IPS-NIHi11 (cell line): ENCODE results near the gene MGAT5.

Source experiments
- DNase-seq: peaks from one replicate; pipeline ENCODE4 v3.0.0; 2012; ENCODE audit warnings: mixed read lengths, low spot score

The MGAT5 gene

DNA sequence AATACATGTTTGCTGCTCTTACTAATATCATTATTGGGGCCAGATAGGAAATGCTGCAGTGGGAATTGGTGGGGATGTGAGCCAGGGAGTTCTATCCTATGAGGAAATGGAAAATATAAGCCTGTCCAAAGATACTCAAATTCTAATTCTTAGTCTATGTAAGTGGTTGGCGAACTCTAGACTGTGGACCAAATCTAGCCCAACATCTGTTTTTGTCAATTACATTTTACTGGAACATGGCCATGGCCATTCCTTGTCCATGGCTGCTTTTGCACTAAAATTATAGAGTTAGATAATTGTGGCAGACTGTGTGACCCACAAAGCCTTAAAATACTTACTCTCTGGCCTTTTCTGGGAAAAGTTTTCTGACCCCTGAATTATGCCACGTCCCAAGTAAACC, 113.3 kb downstream of the MGAT5 start:
- no peak for DNase-seq

DNA sequence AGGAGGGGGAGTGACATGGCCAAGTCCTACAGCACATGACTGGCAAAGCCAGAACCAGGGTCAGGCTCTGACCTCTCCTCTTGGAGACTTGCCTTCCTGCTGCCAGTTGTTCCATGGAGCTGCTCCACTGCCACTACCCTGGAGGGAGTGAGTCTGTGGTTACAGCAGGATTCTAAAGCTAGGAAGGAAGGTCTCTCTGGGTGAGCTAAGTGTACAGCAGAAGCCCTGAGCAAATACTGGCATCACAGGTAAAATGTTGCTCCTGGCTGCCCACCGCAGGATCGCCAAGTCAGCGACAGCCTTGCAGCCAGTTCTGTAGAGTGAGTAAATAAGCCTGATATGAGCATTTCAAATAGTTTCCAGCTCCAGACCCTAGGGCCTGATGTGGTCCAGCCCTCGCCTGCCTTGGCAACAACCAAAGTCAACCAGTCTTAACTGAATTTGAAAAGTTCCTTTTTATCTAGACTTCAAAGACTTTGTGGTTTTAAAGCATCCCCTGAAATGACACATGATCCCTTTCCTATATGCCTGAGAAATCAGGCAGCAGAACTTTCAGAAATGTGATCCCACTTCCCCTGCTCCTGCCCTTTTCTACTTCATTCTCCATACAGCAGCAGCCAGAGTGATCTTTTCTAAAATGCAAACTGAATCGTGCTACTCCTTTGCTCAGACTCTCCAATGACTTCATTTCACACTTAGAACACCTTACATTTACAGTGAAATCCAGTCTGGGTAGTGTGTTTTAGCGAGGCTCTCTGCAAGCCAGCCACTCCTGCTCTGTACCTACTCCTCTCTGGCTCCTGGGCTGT, 114.3 kb downstream of the MGAT5 start:
- DNase-seq = no peak

DNA sequence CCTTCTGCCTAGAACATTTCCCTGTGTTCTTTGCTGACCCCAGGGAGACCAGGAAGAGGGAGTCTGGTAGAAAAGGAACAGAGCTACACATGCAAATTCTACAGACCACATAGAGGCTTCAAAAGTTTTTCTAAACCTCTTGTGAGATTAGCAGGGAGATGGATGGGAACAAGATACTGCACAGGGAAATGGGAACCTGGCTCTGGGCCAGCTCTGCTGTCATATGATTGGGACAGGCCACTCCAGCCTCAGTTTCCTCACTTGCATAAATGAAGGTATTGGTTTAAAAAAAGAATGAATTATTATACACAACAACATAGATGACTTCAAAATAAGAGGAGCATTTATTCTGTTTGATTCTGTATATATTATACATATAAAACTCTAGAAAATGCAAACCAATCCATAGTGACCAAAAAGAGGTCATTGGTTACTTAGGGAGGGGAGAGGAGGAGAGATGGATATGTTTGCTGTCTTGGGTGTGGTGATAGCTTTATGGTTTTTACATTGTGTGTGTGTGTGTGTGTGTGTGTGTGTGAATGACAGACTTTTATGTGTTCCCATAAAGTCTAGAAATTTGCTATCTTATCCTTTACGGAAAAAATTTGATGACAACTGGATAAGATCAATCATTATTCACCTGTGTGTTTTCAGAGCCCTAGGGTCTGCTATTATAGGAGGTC, 115.5 kb downstream of the MGAT5 start:
- no peak for DNase-seq

DNA sequence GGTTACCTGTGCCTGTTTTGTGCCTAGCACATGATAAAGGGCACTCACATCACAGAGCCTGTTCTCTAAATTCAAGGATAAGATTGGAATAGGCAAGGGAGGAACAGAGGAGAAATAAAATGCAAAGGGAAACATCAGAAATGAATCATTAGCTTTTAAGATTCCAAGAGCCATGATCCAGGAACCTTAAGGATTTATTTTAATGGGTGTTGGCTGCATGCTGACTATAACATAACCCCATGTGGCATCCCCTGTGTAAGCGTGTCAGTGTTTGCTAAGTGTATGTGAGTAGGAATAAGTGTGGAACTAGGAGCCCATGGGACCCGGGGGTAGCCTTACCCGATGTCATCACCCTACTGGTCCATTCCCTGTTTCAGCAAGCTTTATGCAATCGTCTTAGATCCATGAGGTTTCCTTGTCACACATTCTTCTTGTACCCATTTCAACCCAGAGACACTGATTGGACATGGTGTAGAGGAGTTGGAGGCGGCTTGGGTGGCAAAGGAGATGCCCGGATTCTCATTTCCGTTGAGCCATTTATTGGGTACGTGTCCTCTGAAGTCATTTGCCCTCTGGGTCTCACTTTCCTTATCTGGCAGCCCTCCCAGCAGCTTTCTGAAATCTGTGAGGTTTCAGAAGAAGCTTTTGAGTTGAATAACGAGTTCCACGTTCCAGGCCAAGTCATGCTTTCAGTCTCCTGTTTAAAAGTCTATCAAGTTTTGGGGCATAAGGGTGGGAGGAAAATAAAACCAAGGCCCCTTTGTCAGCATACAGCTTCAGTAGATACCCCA, 117.0 kb downstream of the MGAT5 start:
- no peak for DNase-seq

DNA sequence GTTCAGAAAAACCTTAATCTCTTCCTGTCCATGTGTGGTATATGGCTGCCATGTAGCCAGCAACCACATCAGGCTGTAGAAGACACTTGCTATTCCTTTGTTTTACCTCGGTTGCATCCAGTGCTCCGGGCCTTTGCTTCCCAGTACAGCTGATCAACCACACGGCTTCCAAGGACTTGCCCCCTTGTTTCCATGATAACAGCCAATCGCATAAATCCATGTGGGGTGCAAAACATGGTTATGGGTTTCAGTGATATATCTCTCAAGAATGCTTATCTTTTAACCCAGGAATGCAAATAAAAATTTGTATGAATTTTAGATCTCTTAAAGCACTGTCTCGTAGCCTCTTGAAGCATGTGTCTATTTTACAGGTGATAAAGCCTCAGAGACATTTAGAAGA, 118.3 kb downstream of the MGAT5 start:
- no peak for DNase-seq

DNA sequence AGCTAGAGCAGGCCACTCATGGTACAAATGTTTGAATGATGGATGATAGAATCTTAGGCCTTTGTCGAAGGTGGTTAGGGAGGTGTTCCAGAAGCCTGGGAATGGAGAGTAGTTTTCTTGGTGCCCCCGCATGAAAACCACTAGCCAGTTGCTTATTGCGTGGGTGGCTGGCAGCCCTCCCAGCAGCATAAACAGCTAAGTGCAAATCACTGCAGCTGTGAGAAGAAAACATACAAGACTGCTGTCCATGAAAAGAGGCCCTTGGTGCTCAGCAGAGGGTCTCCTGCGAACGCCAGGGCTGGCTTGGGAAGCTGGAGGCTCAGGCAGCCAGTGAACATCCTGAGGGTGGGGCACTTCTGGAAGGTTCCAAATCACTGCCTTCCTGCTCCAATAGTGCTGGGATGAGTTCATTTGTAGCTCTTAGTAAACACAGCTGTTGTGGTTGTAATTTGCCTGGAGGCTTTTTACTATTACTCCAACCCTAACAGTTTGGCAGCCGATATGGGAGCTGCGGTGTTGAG, 118.8 kb downstream of the MGAT5 start:
- DNase-seq = no peak

DNA sequence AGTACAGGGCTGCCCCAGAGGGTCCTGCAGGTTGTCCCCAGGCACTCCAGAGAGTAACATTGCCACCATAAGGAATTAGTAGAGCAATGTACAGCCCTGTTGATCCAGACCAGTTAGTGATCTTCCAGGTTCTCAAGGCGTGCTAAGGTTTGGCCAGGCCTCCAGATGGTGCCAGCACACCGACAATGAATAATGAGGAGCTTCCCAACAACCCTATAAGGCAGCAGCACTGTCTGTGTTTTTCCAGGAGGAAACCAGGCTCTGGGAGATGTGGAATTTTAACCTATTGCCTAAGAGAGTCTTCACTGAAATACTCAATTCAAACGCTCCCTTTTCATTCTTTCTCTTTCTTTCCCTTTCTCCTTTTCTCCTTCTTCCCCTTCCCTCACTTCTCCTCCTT, 122.1 kb downstream of the MGAT5 start:
- DNase-seq = no peak

DNA sequence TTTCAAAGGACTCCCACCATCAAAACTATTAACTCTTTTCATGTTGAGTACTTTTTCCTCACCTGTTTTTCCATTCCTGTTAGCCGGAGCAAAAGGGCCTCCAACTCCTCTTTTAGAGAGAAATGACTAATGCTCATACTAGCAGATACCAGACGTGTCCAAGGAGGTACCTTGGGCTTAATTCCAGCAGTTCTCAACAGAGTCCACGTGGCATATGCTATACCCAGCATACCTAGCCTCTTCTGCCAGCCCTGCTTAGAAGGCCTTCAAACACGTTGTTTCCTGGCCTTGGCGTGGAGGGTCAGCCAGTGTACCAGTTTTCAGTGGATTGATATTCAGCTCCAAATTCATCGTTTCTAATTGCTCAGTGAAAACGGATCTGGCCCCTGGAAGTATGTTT, 123.9 kb downstream of the MGAT5 start:
- DNase-seq = no peak

DNA sequence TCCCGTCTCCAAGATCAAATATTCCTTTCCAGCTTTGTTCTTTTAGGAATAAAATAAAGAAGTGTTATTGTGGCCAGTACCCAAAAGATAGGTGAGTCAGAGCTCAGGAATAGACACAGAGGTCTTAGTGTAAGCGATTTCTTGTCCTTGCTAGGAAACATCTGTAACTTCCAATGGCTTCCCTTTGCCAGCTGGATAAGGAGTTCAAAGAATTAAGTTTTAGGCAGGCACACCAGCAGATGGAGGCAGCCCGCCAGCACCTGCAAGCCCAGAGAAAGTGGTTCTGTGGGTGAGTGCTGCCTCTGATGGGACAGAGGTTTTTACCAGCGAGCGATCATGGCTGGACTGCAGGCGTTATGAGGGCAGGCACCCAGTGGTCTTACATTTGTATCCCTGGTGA, 125.4 kb downstream of the MGAT5 start:
- DNase-seq = no peak

DNA sequence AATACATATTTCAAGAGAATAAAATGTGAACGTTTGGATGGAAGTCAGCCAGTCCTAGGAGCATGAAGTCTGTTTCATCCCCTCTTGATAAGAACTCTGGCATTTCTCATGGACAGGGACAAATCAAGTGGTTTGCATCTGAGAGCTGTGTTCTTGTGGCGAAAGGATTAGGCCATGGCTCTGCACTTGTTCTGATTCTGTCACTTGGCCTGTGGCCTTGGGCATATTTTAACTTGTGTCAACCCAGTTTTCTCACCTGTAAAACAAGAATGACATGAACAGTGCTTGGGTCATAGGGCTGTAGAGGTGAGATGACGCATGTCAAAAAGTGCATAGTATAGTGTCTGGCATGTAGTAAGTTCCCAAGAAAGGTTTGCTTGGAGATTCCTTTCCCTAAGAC, 125.8 kb downstream of the MGAT5 start:
- DNase-seq = no peak

DNA sequence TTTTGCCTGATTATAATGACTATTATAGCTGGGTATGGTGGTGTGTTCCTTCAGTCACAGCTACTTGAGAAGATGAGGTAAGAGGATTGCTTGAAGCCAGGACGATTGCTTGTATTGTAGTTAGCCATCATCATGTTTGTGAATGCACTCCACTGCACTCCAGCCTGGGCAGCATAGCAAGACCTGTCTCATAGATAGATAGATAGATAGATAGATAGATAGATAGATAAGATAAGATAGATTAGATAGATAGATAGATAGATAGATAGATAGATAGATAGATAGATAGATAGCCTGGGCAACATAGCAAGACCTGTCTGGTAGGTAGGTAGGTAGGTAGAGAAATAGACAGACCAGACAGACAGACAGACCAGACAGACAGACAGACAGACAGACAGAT, 127.3 kb downstream of the MGAT5 start:
- DNase-seq = no peak

DNA sequence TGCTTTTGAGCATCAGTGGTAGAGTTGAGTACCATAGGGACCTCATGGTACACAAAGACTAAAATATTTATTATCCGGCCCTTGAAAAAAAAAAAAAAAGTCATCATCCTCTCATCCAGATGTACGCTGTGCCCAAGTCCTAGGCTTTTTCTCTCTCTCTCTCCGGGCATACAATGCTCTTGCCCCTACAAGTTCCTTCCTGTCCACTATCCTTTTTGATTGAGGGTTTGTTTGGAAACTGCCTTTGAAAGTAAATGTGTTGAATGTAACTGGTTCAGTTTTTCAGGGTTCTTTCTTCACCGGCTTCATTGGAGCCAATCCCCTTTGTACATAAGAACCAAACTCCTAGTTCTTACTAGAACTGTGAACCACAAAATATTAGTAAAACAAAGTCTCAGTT, 130.3 kb downstream of the MGAT5 start:
- no peak for DNase-seq

DNA sequence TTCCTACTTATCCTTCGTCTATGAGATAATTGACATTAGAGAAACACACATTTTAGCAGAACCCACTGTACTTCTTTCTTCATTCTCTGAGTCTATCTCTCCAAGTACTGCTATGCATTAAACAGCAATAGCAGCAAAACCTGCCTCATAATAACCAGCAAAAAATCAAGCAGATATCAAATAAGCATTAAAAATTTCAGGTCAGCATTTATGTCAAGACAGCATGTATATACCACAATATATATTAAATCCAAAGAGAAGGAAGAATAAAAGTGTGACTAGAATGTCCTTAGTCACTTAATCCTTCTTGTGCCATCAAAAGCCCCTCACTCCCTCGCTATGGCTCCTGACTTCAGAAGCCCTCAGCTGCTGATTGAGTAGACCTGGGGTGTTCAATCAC, 131.3 kb downstream of the MGAT5 start:
- DNase-seq = no peak

DNA sequence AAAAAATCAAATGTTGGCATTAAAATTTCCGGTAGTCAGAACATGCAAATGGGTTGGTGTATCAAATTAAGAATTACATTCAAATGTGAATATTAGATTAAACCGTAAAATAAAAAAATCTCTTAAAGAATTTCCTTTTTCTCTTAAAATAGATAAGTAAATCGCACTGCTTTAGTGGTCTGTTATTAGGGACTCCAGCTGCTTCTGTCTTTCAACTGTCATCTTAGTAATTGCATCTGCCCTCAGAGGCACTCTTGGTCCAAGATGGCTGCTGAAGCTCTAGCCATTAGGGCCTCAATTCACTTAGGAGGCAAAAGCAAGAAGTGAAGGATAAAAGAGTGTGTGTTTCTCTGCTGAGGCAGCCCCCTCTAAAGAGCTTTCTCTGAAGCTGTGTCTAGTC, 132.4 kb downstream of the MGAT5 start:
- no peak for DNase-seq

DNA sequence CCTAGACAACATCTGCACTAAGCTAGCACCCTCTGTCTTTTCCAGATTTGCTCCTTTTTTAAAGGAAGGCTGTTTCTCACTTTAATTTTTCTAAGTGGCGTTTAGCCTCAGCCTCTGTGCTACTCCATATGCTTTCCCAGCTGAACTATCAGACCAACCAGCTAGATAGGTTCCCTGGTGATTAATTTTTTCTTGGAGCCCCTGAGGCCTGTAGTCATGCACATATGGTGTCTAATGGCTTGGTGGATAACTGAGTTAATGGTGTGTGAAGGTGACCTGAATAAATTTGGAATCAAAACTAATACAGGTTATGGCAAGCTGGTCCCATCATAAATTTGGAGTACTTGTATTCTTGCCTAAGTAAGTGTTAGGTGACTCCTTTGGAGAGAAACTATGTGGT, 135.5 kb downstream of the MGAT5 start:
- DNase-seq = no peak

DNA sequence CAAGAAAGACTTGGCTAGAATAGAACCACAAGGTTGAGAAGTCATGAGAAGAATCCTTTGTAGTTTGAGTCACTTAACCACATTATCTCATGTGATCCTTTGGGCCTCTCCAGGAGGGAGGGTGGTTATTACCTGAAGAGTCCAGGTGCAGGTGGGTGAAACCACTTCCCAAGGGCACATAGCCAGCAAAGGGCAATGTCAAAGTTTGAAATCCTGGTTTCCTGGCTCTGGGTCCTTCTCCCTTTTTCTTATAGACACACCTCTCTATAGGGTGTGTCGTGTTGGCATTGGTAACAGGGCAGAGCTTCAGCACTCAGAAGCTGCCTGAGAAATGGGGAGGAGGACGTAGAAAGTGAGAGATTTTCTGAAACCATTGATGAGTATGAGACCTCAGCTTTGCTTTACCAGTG, 137.9 kb downstream of the MGAT5 start:
- no peak for DNase-seq

DNA sequence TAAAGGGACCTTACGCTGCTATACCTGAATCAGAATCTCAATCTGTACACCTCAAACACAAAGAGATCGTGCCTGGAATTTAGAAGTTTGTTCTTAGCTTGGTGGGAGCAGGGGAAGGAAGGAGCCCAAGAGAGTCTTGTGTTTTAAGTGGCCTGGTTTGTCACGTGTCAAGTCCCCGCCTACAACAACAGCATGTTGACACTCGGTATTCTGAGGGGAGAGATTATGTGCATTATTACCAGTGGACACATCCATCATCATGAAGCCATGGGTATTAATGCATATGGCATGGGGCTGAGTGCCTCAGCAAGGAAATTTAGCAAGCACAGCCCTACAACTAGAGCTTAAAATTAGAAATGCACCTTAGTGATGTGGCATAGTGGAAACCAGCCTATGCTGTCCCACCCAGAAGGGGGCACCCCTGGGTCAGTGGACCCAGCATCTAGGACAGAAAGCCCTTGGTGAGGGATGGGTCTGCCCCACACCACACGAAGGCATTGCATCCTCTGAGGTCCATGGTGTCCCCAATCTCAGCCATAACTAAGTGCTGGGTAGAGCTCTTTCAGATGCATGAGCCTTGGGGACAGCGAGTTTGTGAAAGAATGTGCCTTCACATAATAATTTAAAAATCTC, 138.7 kb downstream of the MGAT5 start:
- DNase-seq = no peak

DNA sequence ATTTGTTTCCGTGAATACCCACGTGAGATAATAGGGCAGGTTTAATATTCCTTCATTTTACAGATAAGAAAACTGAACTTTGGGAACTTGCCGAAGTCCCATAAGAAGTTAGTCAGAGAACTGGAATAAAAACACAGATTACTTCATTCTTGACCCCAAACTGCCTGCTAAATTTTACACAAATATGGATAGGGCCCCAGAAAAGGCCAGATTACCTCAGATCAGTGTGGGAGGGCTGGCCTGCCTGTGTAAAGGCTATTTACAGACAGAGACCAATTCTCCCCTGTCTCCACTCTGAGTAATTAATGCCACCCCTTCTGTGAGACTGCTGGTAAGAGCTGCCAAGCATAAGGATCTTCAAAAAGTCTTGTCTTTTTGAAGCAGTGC, 139.2 kb downstream of the MGAT5 start:
- DNase-seq = no peak

DNA sequence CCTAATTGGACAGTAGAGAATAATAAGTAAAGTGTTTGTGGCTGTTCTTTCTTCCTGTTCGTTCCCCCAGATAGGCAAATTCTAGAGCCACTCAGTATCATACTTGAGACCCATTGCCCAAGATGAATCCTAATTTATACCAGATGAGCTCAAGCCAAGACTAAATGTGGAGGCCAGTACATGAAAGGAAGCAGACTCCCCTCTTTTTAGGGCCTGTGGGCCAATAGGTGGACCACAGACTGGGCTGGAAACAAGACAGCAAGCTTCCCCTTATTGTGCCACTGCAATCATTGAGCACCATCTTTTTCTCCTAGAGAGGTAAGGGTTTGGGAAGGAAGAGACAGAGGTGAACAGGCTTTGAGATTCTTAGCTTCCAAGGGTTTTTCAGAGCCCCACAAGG, 141.9 kb downstream of the MGAT5 start:
- DNase-seq = no peak

DNA sequence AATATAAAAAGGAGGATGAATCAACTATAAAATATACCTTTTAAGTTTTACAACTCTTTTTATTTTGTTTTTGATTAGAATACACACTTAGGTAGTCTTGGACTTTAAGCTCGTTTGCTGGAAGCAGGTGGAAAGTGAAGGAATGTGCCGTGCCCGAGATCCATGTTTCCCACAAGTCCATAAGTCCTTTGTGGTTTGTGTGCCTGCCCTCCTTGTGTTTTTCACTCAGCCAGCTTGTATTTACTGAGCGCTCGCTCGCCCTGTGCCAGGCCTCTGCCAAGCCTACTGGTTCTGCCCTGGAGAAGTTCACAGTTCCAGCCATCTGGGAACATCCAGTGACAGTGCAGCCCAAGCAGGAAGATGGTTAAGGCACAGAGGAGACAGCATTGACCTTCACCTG, 142.6 kb downstream of the MGAT5 start:
- no peak for DNase-seq

DNA sequence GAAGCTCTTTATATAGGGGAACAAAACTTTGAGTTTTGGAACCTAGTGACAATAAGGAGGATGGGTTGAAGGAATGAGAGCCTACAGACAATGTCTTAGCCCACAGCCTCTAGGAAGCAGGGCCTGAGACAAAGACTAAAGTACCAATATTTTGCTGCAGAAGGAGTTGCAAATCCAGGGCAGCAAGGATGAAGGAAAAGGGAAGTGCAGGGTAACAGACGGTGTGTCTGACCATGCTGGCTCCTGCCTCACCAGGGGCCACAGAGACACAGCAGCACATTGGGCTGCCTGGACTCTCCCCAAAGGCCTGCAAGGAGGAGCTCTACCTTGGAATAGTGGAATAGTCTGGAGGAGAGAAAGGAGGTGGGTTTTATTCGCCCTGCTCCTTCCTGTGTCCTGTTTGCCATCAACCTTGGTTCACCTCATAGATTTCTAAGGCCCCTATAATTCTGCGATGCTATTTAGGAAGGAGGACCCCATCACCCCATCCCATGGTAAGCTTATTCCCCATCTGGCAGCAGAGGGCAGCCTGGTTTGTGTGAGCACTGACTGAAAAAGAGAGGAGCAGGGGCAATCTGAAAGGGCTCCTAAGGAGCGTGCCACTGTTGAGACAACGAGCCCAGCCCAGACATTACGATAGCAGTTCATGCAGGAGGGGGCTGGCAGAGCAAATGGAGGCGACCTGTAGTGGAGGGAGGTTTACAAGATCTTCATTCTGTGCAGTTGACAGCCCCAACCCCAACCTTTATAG, 143.4 kb downstream of the MGAT5 start:
- DNase-seq = no peak

DNA sequence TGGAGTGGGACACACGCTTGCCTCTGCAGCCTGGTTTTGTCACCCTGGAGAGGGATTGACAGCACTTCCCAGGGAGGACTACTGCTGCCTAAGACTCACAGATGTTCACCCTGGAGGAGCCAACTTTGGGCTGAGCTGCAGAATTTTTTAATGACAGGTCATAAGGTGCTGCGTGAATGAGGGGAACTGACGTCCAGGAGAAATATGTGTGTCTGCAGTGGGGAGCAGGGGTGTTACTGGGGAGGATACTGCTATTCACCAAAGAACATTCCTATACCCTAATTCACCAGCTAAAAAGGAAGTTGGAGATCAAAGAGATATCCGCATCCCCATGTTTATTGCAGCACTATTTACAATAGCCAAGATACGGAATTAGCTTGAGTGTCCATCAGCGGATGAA, 144.4 kb downstream of the MGAT5 start:
- DNase-seq = no peak
